ENCODE measurements around the gene MCC. TPM values are rescaled to one million over a fixed set of nuclear protein-coding genes. Genes with fewer than 3 reads are reported as not detected.

MCC gene
- total RNA-seq, 5 donors from 2014 or later (not counting 1 experiment from before 2014, with no cell fraction given) = 2.6 to 8.3 (median 6.3) TPM

DNA sequence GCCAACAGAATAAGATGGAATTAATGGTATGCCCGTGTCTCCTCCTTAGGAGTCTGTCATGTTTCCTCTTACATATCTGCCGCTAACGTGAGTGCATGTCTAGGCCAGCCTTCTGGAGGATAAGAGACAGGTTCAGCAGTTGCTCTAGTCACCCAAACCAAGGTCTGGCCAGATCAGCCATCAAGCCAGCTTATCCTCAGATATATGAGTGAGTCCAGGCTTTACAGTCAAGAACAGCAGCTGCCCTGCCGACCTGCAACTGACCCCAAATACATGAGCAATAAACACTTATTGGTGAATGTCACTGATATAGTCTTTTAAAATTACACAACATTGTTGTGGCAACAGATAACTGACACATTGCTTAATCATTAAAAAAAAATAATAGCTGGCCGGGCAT lies 177.0 kb downstream of the MCC start:
- WGBS (ENCODE audit: insufficient coverage) = 88% methylated on average over 4 of the region's 5 CpGs
- no peak for ATAC-seq (replicated peaks in 1 of 4)
- ChIA-PET POLR2A (interaction anchor here in 1 of 2 donors (0.5 to 0.6 kb wide), 2 partner anchors 221 to 1541 kb away, joined by 4 read pairs; no protein-coding TSS in a partner anchor), CTCF (interaction anchor here in 1 of 2 donors (0.6 kb wide), 1 partner anchor 314 kb away, joined by 3 read pairs; no protein-coding TSS in a partner anchor)
- Mint-ChIP-seq H3K27ac (no peak overlapping the region), H3K36me3 (no peaks in the 10 kb centered on the region), H3K4me3 (no peak overlapping the region), H3K9me3 (no peaks in the 10 kb centered on the region), H3K27me3 (peaks cover 0 to 22% of the 10 kb centered on the region in 2 donors), H3K4me1 (no peaks in the 10 kb centered on the region)
- Histone ChIP-seq H3K4me3 (ENCODE audit: control insufficient read depth in 1 of 2, extremely low read depth in 1 of 2, low read length in 1 of 2) (no peak overlapping the region), H3K36me3 (ENCODE audit: control insufficient read depth in 2 of 2, extremely low read depth in 1 of 2, insufficient read depth in 1 of 2, low read length in 1 of 2) (no peaks in the 10 kb centered on the region), H3K27ac (ENCODE audit: low read length) (no peak overlapping the region), H3K27me3 (replicated peaks in 1 of 2; ENCODE audit: control insufficient read depth in 2 of 2, extremely low read depth in 1 of 2, insufficient read depth in 2 of 2, low read length in 1 of 2) (peaks cover 0 to 7% of the 10 kb centered on the region in 2 experiments), H3K9me3 (peaks cover 4% of the 10 kb centered on the region), H3K4me1 (ENCODE audit: control insufficient read depth in 1 of 2, extremely low read depth in 1 of 2, insufficient read depth in 2 of 2, low read length in 2 of 2) (no peaks in the 10 kb centered on the region)
- DNase-seq = no peak

DNA sequence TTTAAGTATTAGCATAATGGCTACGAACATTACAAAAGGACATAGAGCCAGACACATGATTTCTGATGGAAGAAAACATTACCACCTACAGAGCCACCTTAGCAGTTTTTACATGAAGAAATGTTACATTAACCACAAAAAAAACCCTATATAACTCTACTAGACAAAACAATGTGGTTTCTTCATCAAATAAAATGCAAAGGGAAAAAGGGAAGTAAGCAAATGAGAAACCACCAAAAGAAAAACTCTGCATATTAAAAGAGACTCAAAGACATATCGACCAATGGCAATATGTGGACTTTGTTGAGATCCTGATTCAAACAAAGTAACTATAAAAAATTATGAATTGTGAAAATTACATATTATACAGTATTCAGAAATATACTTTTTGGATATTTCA lies 186.1 kb downstream of the MCC start:
- DNase-seq = no peak
- no peaks in the 10 kb centered on the region for H3K9me3 Mint-ChIP-seq
- Histone ChIP-seq H3K9me3 (peaks cover 4% of the 10 kb centered on the region), H3K4me3 (ENCODE audit: control insufficient read depth in 1 of 2, extremely low read depth in 1 of 2, low read length in 1 of 2) (no peak overlapping the region), H3K27ac (ENCODE audit: low read length) (no peak overlapping the region), H3K27me3 (replicated peaks in 1 of 2; ENCODE audit: control insufficient read depth in 2 of 2, extremely low read depth in 1 of 2, insufficient read depth in 2 of 2, low read length in 1 of 2) (peaks cover 0 to 3% of the 10 kb centered on the region in 2 experiments), H3K4me1 (ENCODE audit: control insufficient read depth in 1 of 2, extremely low read depth in 1 of 2, insufficient read depth in 2 of 2, low read length in 2 of 2) (no peaks in the 10 kb centered on the region), H3K36me3 (ENCODE audit: control insufficient read depth in 2 of 2, extremely low read depth in 1 of 2, insufficient read depth in 1 of 2, low read length in 1 of 2) (no peaks in the 10 kb centered on the region)
- no peaks in the 10 kb centered on the region for H3K4me1 Mint-ChIP-seq
- H3K4me3 Mint-ChIP-seq = no peak overlapping the region
- H3K27me3 Mint-ChIP-seq = peaks cover 20 to 28% of the 10 kb centered on the region in 2 donors
- H3K27ac Mint-ChIP-seq = no peak overlapping the region
- ATAC-seq (replicated peaks in 1 of 4) = no peak
- WGBS (ENCODE audit: insufficient coverage) = no CpG with 5 or more reads among the region's 2 CpGs
- H3K36me3 Mint-ChIP-seq = no peaks in the 10 kb centered on the region
- ChIA-PET CTCF (no interaction called here), POLR2A (no interaction called here)

DNA sequence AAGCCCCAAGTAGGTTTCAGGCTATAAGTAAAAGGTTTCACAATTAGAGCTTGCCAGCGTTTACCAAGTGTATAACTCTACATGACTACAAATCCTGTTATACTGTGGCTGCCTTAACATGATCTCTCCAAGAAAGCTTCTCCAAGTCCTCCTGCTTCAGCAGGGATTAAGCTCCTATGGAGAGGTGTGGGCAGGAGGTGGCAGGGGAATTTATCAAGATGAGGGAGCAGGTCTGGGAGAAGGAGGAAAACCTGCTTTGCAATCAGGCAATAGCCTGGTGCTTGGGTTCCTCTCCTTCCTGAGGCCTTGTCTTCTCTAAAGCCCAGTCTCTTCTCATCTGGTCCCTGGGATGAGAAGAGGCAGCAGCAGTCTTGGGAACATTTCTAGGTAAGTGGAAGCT lies 188.7 kb downstream of the MCC start:
- Mint-ChIP-seq H3K36me3 (no peaks in the 10 kb centered on the region), H3K27me3 (peaks cover 26 to 36% of the 10 kb centered on the region in 2 donors), H3K4me1 (peaks cover 9 to 10% (median 9%) of the 10 kb centered on the region in 3 donors), H3K4me3 (no peak overlapping the region), H3K27ac (no peak overlapping the region), H3K9me3 (no peaks in the 10 kb centered on the region)
- H3K27ac ChIP-seq (ENCODE audit: low read length) = no peak overlapping the region
- H3K27me3 ChIP-seq (replicated peaks in 1 of 2; ENCODE audit: control insufficient read depth in 2 of 2, extremely low read depth in 1 of 2, insufficient read depth in 2 of 2, low read length in 1 of 2) = peaks cover 3% of the 10 kb centered on the region in 2 experiments
- POLR2A ChIA-PET = no interaction called here
- ATAC-seq (replicated peaks in 1 of 4) = no peak
- no peak for DNase-seq
- WGBS (ENCODE audit: insufficient coverage) = no CpG with 5 or more reads among the region's 1 CpG
- H3K9me3 ChIP-seq = no peaks in the 10 kb centered on the region
- H3K36me3 ChIP-seq (ENCODE audit: control insufficient read depth in 2 of 2, extremely low read depth in 1 of 2, insufficient read depth in 1 of 2, low read length in 1 of 2) = no peaks in the 10 kb centered on the region
- CTCF ChIA-PET = interaction anchor here in 1 of 2 donors (0.6 kb wide), 1 partner anchor 116 kb away, joined by 3 read pairs; no protein-coding TSS in a partner anchor
- peaks cover 4 to 7% of the 10 kb centered on the region in 2 experiments for H3K4me1 ChIP-seq (ENCODE audit: control insufficient read depth in 1 of 2, extremely low read depth in 1 of 2, insufficient read depth in 2 of 2, low read length in 2 of 2)
- no peak overlapping the region for H3K4me3 ChIP-seq (ENCODE audit: control insufficient read depth in 1 of 2, extremely low read depth in 1 of 2, low read length in 1 of 2)

DNA sequence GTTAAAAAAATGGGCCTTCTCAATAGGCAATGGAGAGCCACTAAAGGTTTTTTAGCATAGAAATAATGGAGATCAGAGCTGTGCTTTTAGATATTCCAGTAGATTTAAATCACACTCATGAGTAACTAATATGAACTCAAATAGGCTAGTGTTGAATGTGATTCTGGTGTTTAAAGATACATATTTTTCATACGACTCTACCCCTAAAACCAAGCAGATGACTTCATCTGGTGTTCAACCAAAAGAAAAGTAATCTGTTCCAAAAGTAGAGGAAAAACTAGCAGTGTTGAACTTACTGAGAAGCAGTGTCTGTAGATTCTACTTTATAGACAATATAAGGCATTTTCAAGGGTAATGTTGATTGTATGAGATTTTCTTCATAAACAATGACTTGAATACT lies 191.6 kb downstream of the MCC start:
- peaks cover 23 to 24% of the 10 kb centered on the region in 2 donors for H3K27me3 Mint-ChIP-seq
- ATAC-seq (replicated peaks in 1 of 4) = no peak
- no CpG with 5 or more reads among the region's 1 CpG for WGBS (ENCODE audit: insufficient coverage)
- ChIA-PET CTCF (no interaction called here), POLR2A (no interaction called here)
- no peaks in the 10 kb centered on the region for H3K9me3 Mint-ChIP-seq
- Histone ChIP-seq H3K4me1 (ENCODE audit: control insufficient read depth in 1 of 2, extremely low read depth in 1 of 2, insufficient read depth in 2 of 2, low read length in 2 of 2) (peaks cover 6 to 21% of the 10 kb centered on the region in 2 experiments), H3K27me3 (replicated peaks in 1 of 2; ENCODE audit: control insufficient read depth in 2 of 2, extremely low read depth in 1 of 2, insufficient read depth in 2 of 2, low read length in 1 of 2) (peaks cover 6 to 7% of the 10 kb centered on the region in 2 experiments), H3K4me3 (ENCODE audit: control insufficient read depth in 1 of 2, extremely low read depth in 1 of 2, low read length in 1 of 2) (no peak overlapping the region), H3K9me3 (no peaks in the 10 kb centered on the region), H3K27ac (ENCODE audit: low read length) (no peak overlapping the region), H3K36me3 (ENCODE audit: control insufficient read depth in 2 of 2, extremely low read depth in 1 of 2, insufficient read depth in 1 of 2, low read length in 1 of 2) (no peaks in the 10 kb centered on the region)
- H3K36me3 Mint-ChIP-seq = no peaks in the 10 kb centered on the region
- H3K4me3 Mint-ChIP-seq = no peak overlapping the region
- H3K27ac Mint-ChIP-seq = no peak overlapping the region
- DNase-seq = no peak
- H3K4me1 Mint-ChIP-seq = peaks cover 19 to 24% (median 22%) of the 10 kb centered on the region in 3 donors

DNA sequence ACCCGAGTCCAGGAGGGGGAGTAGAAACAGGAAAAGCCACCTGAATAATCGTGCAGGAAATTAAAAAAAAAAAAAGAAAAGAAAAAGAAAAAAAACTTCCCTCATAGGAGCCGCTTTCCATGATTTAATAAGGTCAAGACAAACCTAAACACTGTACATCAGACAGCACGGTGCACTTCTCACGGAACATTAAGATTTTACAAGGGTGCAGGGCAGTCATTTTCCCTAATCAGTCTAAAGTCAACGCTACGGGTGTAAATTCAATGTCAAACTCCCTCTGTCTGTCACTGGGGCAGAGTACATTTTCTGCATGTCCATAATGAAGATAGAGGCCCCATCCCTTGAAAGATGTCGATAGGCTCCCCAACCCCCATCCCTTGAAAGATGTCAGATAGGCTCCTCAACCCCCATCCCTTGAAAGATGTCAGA lies 193.1 kb downstream of the MCC start:
- no peaks in the 10 kb centered on the region for H3K36me3 ChIP-seq (ENCODE audit: control insufficient read depth in 2 of 2, extremely low read depth in 1 of 2, insufficient read depth in 1 of 2, low read length in 1 of 2)
- Mint-ChIP-seq H3K4me1 (peaks cover 19 to 34% (median 29%) of the 10 kb centered on the region in 3 donors), H3K27ac (no peak overlapping the region), H3K9me3 (no peaks in the 10 kb centered on the region), H3K36me3 (no peaks in the 10 kb centered on the region), H3K4me3 (peak overlapping the region; percentile 91 to 93 (median 92)), H3K27me3 (peaks cover 23 to 25% of the 10 kb centered on the region in 2 donors)
- WGBS (ENCODE audit: insufficient coverage) = 18% methylated on average over 5 of the region's 8 CpGs
- DNase-seq (peak in 1 of 35 experiments; percentile 24), ATAC-seq (replicated peaks in 1 of 4) (peak in 1 of 4 experiments; percentile 14)
- H3K4me3 ChIP-seq (ENCODE audit: control insufficient read depth in 1 of 2, extremely low read depth in 1 of 2, low read length in 1 of 2) = peak overlapping the region; percentile 71 to 93
- no peak overlapping the region for H3K27ac ChIP-seq (ENCODE audit: low read length)
- no peaks in the 10 kb centered on the region for H3K9me3 ChIP-seq
- POLR2A ChIA-PET = interaction anchor here in 1 of 2 donors (0.5 to 0.7 kb wide), 3 partner anchors 18 to 597 kb away, joined by 3 to 6 read pairs (median 5); no protein-coding TSS in a partner anchor
- peaks cover 6 to 7% of the 10 kb centered on the region in 2 experiments for H3K27me3 ChIP-seq (replicated peaks in 1 of 2; ENCODE audit: control insufficient read depth in 2 of 2, extremely low read depth in 1 of 2, insufficient read depth in 2 of 2, low read length in 1 of 2)
- H3K4me1 ChIP-seq (ENCODE audit: control insufficient read depth in 1 of 2, extremely low read depth in 1 of 2, insufficient read depth in 2 of 2, low read length in 2 of 2) = peaks cover 6 to 21% of the 10 kb centered on the region in 2 experiments
- CTCF ChIA-PET = interaction anchor here (0.5 to 2.1 kb wide), 5 partner anchors 35 to 367 kb away, joined by 3 to 9 read pairs (median 5); no protein-coding TSS in a partner anchor

DNA sequence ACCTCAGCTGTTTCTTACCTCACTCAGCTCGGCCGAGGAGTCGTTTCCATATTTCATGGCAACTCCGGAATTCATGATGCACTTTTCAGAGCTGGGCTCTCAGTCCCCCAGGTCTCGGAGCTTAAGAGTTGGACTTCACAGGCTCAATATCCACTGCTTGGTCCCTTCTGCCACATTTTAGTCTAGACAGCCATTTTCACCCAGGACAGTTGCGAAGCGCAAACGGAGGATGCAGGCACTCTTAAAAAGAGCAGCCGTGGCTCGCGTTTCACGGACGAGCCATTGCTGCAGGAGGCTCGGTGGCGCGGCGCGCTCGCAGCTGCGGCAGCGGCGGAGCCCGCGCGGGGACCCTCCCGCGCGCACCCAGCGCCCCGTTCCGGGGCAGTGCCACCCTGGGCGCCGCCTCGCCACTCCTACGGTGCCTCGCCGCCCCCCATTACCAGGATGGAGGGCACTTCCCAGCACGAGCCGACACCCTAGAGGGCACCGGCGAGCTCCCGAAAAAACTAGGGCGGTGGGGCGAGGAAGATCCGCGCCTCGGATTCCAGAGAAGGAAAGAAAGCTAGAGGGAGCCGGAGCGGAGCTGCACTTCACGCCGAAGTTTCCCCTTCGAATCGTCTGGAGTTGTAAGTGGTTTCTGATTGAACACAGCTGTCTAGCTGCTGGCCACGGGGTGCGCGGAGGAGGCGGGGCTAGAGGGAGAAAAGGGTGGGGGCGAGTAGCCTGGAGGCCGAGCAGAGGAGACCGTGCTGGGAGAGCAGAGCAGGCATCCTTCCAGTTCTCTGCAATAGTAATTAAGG lies 193.7 kb downstream of the MCC start:
- POLR2A ChIA-PET = interaction anchor here in 1 of 2 donors (0.5 to 0.7 kb wide), 4 partner anchors 18 to 728 kb away, joined by 3 to 6 read pairs (median 4); no protein-coding TSS in a partner anchor
- Mint-ChIP-seq H3K27ac (peak overlapping the region; percentile 79 to 81), H3K27me3 (peaks cover 23 to 25% of the 10 kb centered on the region in 2 donors), H3K4me3 (peak overlapping the region; percentile 91 to 93 (median 92)), H3K9me3 (no peaks in the 10 kb centered on the region), H3K4me1 (peaks cover 19 to 34% (median 29%) of the 10 kb centered on the region in 3 donors), H3K36me3 (no peaks in the 10 kb centered on the region)
- ATAC-seq (replicated peaks in 1 of 4) = peak; percentile 83 to 91 (median 84)
- DNase-seq = peak; percentile 42 to 78 (median 59)
- Histone ChIP-seq H3K27ac (ENCODE audit: low read length) (no peak overlapping the region), H3K27me3 (replicated peaks in 1 of 2; ENCODE audit: control insufficient read depth in 2 of 2, extremely low read depth in 1 of 2, insufficient read depth in 2 of 2, low read length in 1 of 2) (peaks cover 3 to 6% of the 10 kb centered on the region in 2 experiments), H3K4me1 (ENCODE audit: control insufficient read depth in 1 of 2, extremely low read depth in 1 of 2, insufficient read depth in 2 of 2, low read length in 2 of 2) (peaks cover 6 to 21% of the 10 kb centered on the region in 2 experiments), H3K9me3 (no peaks in the 10 kb centered on the region), H3K4me3 (ENCODE audit: control insufficient read depth in 1 of 2, extremely low read depth in 1 of 2, low read length in 1 of 2) (peak overlapping the region; percentile 71 to 93), H3K36me3 (ENCODE audit: control insufficient read depth in 2 of 2, extremely low read depth in 1 of 2, insufficient read depth in 1 of 2, low read length in 1 of 2) (no peaks in the 10 kb centered on the region)
- CTCF ChIA-PET = interaction anchor here (0.5 to 2.1 kb wide), 11 partner anchors 21 to 367 kb away, joined by 3 to 9 read pairs (median 5); no protein-coding TSS in a partner anchor
- under 1% methylated on average over 56 of the region's 60 CpGs for WGBS (ENCODE audit: insufficient coverage)
